Right cardiac atrium (tissue), 5 donors: ENCODE measurements around the gene LOC128125822. TPM values are rescaled to one million over a fixed set of nuclear protein-coding genes. Genes with fewer than 3 reads are reported as not detected.

Experiments
- ATAC-seq, 2 donors: fragments of 200-7000 bp; cut with Tn5 transposase; one replicate each; pipeline versions ENCODE4 v1.8.0 to v1.9.1; 2020; ENCODE audit warnings: moderate library complexity in 2 of 2, mild to moderate bottlenecking in 1 of 2
- DNase-seq, 3 donors: peaks; one replicate each; pipeline ENCODE4 v3.0.0-alpha.2; 2020
- H3K27ac ChIP-seq: one replicate; pipeline ENCODE4 v1.5.1; 2013; ENCODE audit warnings: mild to moderate bottlenecking, low read length, control low read depth, moderate library complexity
- H3K27me3 ChIP-seq: one replicate; pipeline ENCODE4 v1.6.1; 2013; ENCODE audit not compliant: control insufficient read depth, insufficient read depth
- H3K4me1 ChIP-seq: one replicate; pipeline ENCODE4 v1.6.1; 2013; ENCODE audit warnings: low read length; ENCODE audit not compliant: control insufficient read depth, insufficient read depth
- H3K4me3 ChIP-seq: one replicate; pipeline ENCODE4 v1.5.1; 2013; ENCODE audit warnings: low read length, control low read depth
- H3K9me3 ChIP-seq: one replicate; pipeline ENCODE4 v1.6.1; 2013; ENCODE audit warnings: low read length; ENCODE audit not compliant: control insufficient read depth
- WGBS: extraction: QIAGEN DNeasy Blood & Tissue Kit; methylation state at CpG from one replicate; pipeline ENCODE4 v1.1.7; 2013; 5-methylcytosine and 5-hydroxymethylcytosine counted together
- intact Hi-C, 4 donors: fragments of 100-400 bp; cut with DNase I; formaldehyde crosslinking; loops; one replicate each; pipeline versions ENCODE4 v1.11.0 to v1.14.0; 2022 to 2023
- polyA plus RNA-seq: library from polyadenylated mRNA; stranded (reverse); fragments of 200-250 nt; gene quantifications from one replicate; pipeline ENCODE4 v1.2.3, GENCODE V29; 2013
- total RNA-seq, 4 donors: library from RNA; stranded (reverse); fragmentation: NEBNext Ultra II Directional; extraction: Animal tissue kit (Norgen Biotek cat#: 25700); gene quantifications; one replicate each; pipeline ENCODE4 v1.2.1, GENCODE V29; 2021
- donor health status: healthy with polysubstance abuse.
- donor health status: DM: no; HTN: yes; CAD: no.
- donor health status: DM: no; HTN: no; CAD: no.
- donor health status: DM: no; HTN: yes; CAD: no; lungs with severe emphysema.
- donor health status: DM: yes; HTN: yes; CAD: no.

The LOC128125822 gene

DNA sequence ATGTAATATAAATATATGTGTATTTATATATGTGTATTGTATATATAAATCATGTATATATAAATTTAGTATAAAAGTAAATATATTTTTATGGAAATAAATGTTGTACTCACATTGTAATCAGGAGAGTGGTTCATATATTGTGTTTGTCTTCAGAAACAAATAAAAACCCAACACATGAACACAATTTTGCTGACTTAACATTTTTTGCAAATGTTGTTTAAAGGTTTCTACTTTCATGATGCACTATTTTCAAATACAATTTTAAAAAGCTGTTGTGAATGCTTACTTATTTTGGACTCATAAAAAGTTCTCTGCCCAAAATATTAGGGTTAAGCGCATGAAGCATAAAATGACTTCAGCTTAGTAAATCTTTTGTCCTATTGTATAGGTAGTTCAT is 39.3 kb downstream of the LOC128125822 start:
- ATAC-seq: no peak
- intact Hi-C loops: no loop called here
- WGBS: 97% methylated on average over 1 of the region's 1 CpG

DNA sequence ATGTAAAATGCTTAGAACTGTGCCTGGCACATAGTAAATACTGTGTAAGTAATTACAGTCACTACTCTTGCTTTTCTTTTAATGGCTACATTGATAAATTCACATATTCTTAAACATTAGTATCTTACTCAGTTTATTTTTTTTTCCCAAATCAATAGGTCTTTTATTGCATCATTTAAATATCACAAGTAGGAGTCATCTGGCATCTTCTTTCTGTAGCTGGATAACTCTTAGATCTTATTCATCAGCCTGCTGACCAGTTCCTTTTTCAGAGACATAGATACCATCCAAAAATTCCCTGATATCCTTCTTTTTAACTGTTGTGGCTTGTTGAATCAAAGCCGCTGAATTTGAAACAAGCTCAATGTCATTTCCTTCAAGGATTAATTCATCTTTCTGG is 43.3 kb downstream of the LOC128125822 start:
- H3K9me3 ChIP-seq: no peaks in the 10 kb centered on the region
- WGBS: 91% methylated on average over 1 of the region's 1 CpG
- DNase-seq (no peak), ATAC-seq (no peak)
- H3K27ac ChIP-seq: no peak overlapping the region
- intact Hi-C loops: no loop called here
- H3K27me3 ChIP-seq: no peaks in the 10 kb centered on the region
- H3K4me1 ChIP-seq: no peaks in the 10 kb centered on the region
- no peak overlapping the region for H3K4me3 ChIP-seq

More for the DNA sequence above, 39.3 kb downstream of the LOC128125822 start:
- Histone ChIP-seq H3K4me1 (no peaks in the 10 kb centered on the region), H3K4me3 (no peak overlapping the region), H3K27me3 (no peaks in the 10 kb centered on the region), H3K27ac (no peak overlapping the region), H3K9me3 (no peaks in the 10 kb centered on the region)
- DNase-seq: no peak

Other genes starting within 250 kb of the LOC128125822 start
- 10 to 100 TPM; 20.0 to 34.6 (median 26.7) TPM for gene PTP4A1, start within 50 bp of the LOC128125822 start, total RNA-seq
- 12.1 TPM for gene PTP4A1, start within 50 bp of the LOC128125822 start, polyA plus RNA-seq
- 10 to 100 TPM; 31.6 to 42.3 (median 39.7) TPM for gene PHF3, start 63.3 kb downstream of the LOC128125822 start, total RNA-seq
- 8.8 TPM for gene PHF3, start 63.3 kb downstream of the LOC128125822 start, polyA plus RNA-seq